C4-2B (cell line): ENCODE data around the gene SUPV3L1.

Experiments used
- H3K27ac ChIP-seq: fragments of 450-650 bp; 2 replicates; pipeline ENCODE4 v1.5.1; 2017
- ZFX ChIP-seq: fragments of 450-650 bp; IDR thresholded peaks from 2 replicates; pipeline ENCODE4 v1.6.1; 2017
- TF ChIP-seq, protein P1 (sequence below): fragments of 450-650 bp; conservative IDR thresholded peaks from 2 replicates; pipeline ENCODE4 v1.5.1; 2017; ENCODE audit warnings: mild to moderate bottlenecking

SUPV3L1 gene

DNA sequence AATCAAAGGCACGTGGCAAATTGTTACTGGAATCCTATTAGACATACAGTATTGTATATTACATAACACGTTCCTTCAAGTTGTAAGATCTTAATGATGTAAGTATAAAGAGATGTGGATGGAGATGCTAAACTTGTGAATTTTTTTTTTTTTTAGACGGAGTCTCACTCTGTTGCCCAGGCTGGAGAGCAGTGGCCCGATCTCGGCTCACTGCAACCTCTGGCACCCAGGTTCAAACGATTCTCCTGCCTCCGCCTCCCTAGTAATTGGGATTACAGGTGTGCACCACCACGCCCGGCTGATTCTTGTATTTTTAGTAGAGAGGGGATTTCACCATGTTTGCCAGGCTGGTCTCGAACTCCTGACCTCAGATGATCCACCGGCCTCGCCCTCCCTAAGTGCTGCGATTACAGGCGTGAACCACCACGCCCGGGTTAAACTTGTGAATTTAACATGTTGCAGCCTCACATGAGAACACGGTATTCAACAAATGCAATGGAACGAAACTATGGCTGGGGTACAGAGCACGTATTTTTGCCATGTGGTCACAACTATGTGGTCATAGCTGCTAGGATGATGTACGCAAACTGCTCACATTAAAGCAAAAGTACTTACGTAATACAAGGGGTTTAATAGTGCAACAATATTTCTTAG is 818 bp upstream of the SUPV3L1 start:
- peak overlapping the region; percentile 95 for H3K27ac ChIP-seq
- TF ChIP-seq, protein P1, sequence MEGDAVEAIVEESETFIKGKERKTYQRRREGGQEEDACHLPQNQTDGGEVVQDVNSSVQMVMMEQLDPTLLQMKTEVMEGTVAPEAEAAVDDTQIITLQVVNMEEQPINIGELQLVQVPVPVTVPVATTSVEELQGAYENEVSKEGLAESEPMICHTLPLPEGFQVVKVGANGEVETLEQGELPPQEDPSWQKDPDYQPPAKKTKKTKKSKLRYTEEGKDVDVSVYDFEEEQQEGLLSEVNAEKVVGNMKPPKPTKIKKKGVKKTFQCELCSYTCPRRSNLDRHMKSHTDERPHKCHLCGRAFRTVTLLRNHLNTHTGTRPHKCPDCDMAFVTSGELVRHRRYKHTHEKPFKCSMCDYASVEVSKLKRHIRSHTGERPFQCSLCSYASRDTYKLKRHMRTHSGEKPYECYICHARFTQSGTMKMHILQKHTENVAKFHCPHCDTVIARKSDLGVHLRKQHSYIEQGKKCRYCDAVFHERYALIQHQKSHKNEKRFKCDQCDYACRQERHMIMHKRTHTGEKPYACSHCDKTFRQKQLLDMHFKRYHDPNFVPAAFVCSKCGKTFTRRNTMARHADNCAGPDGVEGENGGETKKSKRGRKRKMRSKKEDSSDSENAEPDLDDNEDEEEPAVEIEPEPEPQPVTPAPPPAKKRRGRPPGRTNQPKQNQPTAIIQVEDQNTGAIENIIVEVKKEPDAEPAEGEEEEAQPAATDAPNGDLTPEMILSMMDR = no peak

DNA sequence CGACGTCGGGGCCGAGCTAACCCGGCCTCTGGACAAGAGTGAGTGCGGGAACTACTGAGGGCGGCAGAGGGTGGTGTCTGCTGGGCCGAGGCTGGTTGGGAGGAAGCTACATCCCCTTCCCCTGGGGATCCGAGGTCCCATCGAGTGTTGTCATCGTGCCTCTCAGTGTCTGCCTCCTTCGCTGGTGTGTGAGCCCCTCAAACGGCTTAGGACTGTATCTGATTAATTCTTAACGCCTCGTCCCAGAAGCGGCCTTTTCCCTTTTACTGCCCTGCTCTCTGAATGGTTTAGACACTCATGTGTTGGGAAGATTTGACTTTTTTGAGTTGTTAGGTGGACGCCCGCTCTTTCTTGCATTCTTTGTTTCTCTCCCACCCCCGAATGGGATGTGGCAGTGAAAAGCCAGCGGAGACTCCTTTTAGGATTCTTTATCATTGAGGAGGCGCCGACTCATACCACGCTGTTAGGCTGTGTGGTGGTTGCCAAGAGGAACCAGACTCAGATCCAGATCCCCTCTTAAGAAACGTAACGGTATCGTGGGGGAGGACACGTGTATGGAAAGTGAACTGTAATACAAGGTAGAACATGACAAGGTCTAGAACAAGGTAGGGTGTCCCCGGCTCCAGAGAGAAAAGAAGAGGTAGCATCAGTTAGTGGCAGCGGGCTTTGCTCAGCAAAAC is 631 bp downstream of the SUPV3L1 start:
- TF ChIP-seq ZFX = no peak
- TF ChIP-seq, protein P1 = no peak

DNA sequence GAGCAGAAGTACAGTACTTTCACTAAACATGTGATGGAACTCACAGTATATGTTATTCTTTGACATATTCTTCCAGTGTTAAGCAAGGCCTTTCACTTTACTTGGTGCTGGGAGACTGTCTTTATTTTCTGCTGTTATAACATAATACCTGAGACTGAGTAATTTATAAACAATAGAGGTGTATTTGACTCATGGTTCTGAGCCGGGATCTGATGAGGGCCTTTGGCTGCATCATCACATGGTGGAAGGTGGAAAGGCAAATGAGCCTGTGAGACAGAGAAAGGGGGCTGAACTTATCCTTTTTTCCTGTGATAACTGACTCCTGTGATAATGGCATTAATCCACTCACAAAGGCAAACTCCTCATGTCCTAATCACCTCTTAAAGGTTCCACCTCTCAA is 1.4 kb downstream of the SUPV3L1 start:
- no peak for TF ChIP-seq ZFX
- TF ChIP-seq, protein P1 = no peak
- H3K27ac ChIP-seq = no peak overlapping the region

More for the DNA sequence above, 631 bp downstream of the SUPV3L1 start:
- H3K27ac ChIP-seq = peak overlapping the region; percentile 95

DNA sequence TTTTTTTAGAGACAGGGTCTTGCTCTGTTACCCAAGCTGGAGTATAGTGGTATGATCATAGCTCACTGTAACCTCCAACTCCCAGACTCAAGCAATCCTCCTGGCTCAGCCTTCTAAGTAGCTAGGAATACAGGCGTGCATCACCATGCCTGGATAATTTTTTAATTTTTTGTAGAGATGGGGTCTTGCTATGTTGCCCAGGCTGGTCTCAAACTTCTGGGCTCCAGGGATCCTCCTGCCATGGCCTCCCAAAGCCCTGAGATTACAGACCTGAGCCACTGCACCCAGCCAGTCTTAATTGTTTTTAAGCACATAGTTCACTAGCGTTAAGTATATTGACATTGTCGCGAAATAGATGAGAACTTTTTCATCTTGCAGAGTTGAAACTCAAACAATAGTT is 2.0 kb downstream of the SUPV3L1 start:
- no peak for TF ChIP-seq ZFX
- H3K27ac ChIP-seq = no peak overlapping the region

DNA sequence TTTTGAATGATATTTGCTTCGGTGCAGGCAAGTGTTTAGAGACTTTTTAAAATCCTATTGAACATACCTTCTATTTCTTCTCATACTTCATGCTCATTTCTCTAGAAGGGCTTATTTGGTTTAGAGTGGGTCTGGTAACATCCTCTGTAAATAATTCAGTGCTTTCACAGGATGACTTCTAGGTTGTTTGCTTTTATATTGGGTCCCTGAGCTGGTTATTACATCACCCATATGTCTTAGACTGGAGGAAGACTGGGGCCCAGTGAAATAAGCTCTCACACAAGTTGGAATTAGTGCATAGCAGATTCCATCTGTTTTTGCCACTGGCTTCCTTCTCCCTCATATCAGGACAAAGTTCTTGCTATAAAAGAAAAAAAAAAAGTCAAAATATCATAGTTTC is 6.5 kb downstream of the SUPV3L1 start:
- H3K27ac ChIP-seq = no peak overlapping the region
- TF ChIP-seq, protein P1 = no peak
- no peak for TF ChIP-seq ZFX

DNA sequence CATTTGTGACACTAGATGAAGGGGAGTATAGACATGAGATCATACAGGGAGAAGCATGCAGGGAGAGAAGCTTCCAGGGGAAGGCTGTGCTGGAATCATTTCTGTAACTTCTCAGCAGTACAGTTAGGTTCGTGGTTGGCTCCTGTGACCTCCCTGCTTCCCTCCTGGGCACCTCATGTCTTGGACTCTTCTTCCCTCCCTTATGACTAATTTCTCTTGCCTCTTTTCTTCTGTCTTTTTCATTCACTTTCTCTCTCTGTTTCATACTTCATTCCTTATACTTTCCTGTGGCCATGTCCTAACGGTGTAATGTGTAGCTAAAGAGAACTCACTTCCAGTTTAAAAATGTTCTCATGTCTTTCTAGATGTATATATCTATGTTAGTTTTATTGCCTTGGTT is 21.0 kb downstream of the SUPV3L1 start:
- no peak overlapping the region for H3K27ac ChIP-seq
- no peak for TF ChIP-seq ZFX
- TF ChIP-seq, protein P1 = no peak

DNA sequence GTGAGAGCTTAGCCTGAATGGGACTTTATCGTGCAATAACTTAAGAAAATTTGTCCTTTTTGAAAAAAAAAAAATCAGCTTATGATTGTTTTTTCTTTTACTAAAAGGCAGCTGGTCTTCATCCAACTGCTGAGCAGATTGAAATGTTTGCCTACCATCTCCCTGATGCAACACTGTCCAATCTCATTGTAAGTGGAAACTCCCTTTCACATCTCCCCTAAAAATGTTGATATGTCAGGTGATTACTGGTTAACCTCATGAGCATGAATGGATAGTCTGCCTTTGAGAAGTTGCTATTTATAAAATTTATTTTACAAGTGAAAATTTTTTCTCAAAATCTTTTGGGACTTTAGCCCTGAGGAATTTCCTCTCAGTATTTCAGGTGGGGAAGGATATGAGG is 22.3 kb downstream of the SUPV3L1 start:
- TF ChIP-seq, protein P1 = no peak
- TF ChIP-seq ZFX = no peak

DNA sequence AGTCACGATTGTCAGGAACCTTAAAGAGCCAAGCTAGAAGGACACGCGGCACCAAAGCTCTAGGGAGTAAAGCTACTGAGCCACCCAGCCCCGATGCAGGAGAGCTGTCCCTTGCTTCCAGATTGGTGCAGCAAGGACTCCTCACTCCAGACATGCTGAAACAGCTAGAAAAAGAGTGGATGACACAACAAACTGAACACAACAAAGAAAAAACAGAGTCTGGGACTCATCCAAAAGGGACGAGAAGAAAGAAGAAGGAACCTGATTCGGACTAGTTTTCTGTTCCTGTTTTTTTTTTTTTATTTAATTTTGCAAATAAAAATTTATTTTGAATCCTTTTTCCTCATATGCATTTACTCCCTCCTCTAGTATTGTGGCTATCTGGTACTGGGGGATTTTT is 28.7 kb downstream of the SUPV3L1 start:
- no peak for TF ChIP-seq ZFX
- TF ChIP-seq, protein P1 = no peak
- H3K27ac ChIP-seq = no peak overlapping the region

More for the DNA sequence above, 22.3 kb downstream of the SUPV3L1 start:
- H3K27ac ChIP-seq = no peak overlapping the region
